Brain microvascular endothelial cell (primary cell): ENCODE data around the gene CLEC16A.

Source experiments
- DNase-seq: peaks from one replicate; pipeline ENCODE4 v3.0.0-alpha.2; 2020
- H3K27ac ChIP-seq: fragments of 250-450 bp; sonication (Bioruptor Pico); 2 replicates; pipeline ENCODE4 v1.5.1; 2020; ENCODE audit warnings: mild to moderate bottlenecking, moderate library complexity
- H3K27me3 ChIP-seq: fragments of 250-450 bp; sonication (Bioruptor Pico); replicated peaks from 2 replicates; pipeline ENCODE4 v1.5.1; 2020; ENCODE audit warnings: mild to moderate bottlenecking
- H3K36me3 ChIP-seq: fragments of 250-450 bp; sonication (Bioruptor Pico); replicated peaks from 2 replicates; pipeline ENCODE4 v1.5.1; 2020; ENCODE audit warnings: mild to moderate bottlenecking
- H3K4me3 ChIP-seq: 2 replicates; pipeline ENCODE4 v1.5.1; 2011; ENCODE audit warnings: low read depth, mild to moderate bottlenecking, control low read depth, low read length, moderate library complexity
- CTCF ChIP-seq: IDR thresholded peaks from 2 replicates; pipeline ENCODE4 v1.5.1; 2011; ENCODE audit warnings: low read depth, mild to moderate bottlenecking, moderate library complexity, low read length, control low read depth, inconsistent platforms; ENCODE audit errors: missing control alignments
- in situ Hi-C: cut with HindIII; loops from 2 replicates; pipeline ENCODE4 v1.10.0; 2017; ENCODE audit warnings: low sequenced_read_pairs, low pct_ligation_motif_present

Gene CLEC16A

GRCh38 chr16:11161974-11162373 lies 217.6 kb downstream of the CLEC16A start:
- Histone ChIP-seq H3K36me3 (peaks cover under 1% of the 10 kb centered on the region), H3K27ac (no peak overlapping the region), H3K4me3 (no peak overlapping the region), H3K27me3 (no peaks in the 10 kb centered on the region)
- no peak for DNase-seq
- TF ChIP-seq CTCF: no peak
- in situ Hi-C loops: no loop called here

- H3K36me3 ChIP-seq: peaks cover 4% of the 10 kb centered on the region
- no peak overlapping the region for H3K27ac ChIP-seq
- H3K4me3 ChIP-seq: no peak overlapping the region
- no peak for DNase-seq
- in situ Hi-C loops: no loop called here
- H3K27me3 ChIP-seq: no peaks in the 10 kb centered on the region
- no peak for TF ChIP-seq CTCF
Observed at GRCh38 chr16:11162586-11163268, 218.4 kb downstream of the CLEC16A start.

GRCh38 chr16:11163761-11164261 lies 219.4 kb downstream of the CLEC16A start:
- in situ Hi-C loops: no loop called here
- no peak overlapping the region for H3K4me3 ChIP-seq
- H3K27me3 ChIP-seq: no peaks in the 10 kb centered on the region
- DNase-seq: no peak
- peaks cover 4% of the 10 kb centered on the region for H3K36me3 ChIP-seq
- no peak for TF ChIP-seq CTCF
- no peak overlapping the region for H3K27ac ChIP-seq

GRCh38 chr16:11164482-11165270 lies 220.3 kb downstream of the CLEC16A start:
- DNase-seq: no peak
- Histone ChIP-seq H3K27me3 (no peaks in the 10 kb centered on the region), H3K36me3 (peaks cover 4% of the 10 kb centered on the region), H3K27ac (no peak overlapping the region), H3K4me3 (no peak overlapping the region)
- no peak for TF ChIP-seq CTCF
- in situ Hi-C loops: no loop called here

GRCh38 chr16:11165349-11165748 lies 221.0 kb downstream of the CLEC16A start:
- Histone ChIP-seq H3K36me3 (peaks cover 4% of the 10 kb centered on the region), H3K4me3 (no peak overlapping the region), H3K27ac (no peak overlapping the region), H3K27me3 (no peaks in the 10 kb centered on the region)
- in situ Hi-C loops: no loop called here
- TF ChIP-seq CTCF: no peak
- DNase-seq: no peak
